Measurements from ENCODE around the gene C16orf87.
"Not testable (repeated sequence)": the region's sequence is repeated elsewhere in the genome, so short reads cannot be mapped to it uniquely, and the experiment has no call there.

C16orf87 gene

DNA sequence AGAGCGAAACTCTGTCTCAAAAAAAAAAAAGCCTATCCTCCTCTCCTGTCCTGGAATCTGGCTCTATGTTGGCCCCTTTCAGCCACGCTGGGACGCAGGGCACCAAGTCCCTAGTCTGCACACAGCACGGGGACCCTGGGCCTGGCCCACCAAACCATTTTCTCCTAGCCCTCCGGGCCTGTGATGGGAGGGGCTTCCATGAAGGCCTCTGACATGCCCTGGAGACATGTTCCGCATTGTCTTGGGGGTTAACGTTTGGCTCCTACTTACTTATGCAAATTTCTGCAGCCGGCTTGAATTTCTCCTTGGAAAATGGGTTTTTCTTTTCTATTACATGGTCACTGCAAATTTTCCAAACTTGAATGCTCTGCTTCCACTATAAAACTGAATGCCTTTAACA is 40.6 kb upstream of the C16orf87 start:
- H3K4me3 ChIP-seq (ENCODE audit: low read length) = no peak overlapping the region
- no peaks in the 10 kb centered on the region for H3K4me1 ChIP-seq (ENCODE audit: control insufficient read depth, low read length)
- no peaks in the 10 kb centered on the region for H4K20me1 ChIP-seq (ENCODE audit: control insufficient read depth, insufficient read depth, low read depth, low read length)
- no peaks in the 10 kb centered on the region for H3K79me2 ChIP-seq (ENCODE audit: control insufficient read depth, low read length)
- no peaks in the 10 kb centered on the region for H3K9me3 ChIP-seq (ENCODE audit: control insufficient read depth, insufficient read depth, low read length)
- H3K36me3 ChIP-seq (ENCODE audit: control insufficient read depth, low read length) = no peaks in the 10 kb centered on the region
- H3K4me2 ChIP-seq (ENCODE audit: low read length) = no peak overlapping the region
- TF ChIP-seq, protein P1, sequence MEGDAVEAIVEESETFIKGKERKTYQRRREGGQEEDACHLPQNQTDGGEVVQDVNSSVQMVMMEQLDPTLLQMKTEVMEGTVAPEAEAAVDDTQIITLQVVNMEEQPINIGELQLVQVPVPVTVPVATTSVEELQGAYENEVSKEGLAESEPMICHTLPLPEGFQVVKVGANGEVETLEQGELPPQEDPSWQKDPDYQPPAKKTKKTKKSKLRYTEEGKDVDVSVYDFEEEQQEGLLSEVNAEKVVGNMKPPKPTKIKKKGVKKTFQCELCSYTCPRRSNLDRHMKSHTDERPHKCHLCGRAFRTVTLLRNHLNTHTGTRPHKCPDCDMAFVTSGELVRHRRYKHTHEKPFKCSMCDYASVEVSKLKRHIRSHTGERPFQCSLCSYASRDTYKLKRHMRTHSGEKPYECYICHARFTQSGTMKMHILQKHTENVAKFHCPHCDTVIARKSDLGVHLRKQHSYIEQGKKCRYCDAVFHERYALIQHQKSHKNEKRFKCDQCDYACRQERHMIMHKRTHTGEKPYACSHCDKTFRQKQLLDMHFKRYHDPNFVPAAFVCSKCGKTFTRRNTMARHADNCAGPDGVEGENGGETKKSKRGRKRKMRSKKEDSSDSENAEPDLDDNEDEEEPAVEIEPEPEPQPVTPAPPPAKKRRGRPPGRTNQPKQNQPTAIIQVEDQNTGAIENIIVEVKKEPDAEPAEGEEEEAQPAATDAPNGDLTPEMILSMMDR (IDR thresholded peaks at IDR 0.05; ENCODE audit: low read depth, low read length, poor library complexity, severe bottlenecking) = no peak
- no peak for TF ChIP-seq EZH2phosphoT487 (IDR thresholded peaks at IDR 0.05; ENCODE audit: borderline replicate concordance, low read length)
- H3K27ac ChIP-seq (ENCODE audit: low read depth, low read length) = no peak overlapping the region
- no peaks in the 10 kb centered on the region for H3F3A ChIP-seq (ENCODE audit: control insufficient read depth, insufficient read depth)
- no peaks in the 10 kb centered on the region for H3K9me2 ChIP-seq (replicated peaks; ENCODE audit: control insufficient read depth, low read length)
- H3K27me3 ChIP-seq (ENCODE audit: control insufficient read depth, low read length) = no peaks in the 10 kb centered on the region

DNA sequence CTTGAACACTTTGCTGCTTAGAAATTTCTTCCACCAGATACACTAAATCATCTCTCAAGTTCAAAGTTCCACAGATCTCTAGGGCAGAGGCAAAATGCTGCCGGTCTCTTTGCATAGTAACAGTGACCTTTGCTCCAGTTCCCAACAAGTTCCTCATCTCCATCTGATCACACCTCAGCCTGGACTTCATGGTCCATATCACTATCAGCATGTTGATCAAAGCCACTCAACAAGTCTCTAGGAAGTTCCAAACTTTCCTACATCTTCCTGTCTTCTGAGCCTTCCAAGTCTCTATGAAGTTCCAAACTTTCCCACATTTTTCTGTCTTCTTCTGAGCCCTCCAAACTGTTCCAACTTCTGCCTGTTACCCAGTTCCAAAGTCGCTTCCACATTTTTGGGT is 37.9 kb upstream of the C16orf87 start:
- not testable (repeated sequence) for H4K20me1 ChIP-seq (ENCODE audit: control insufficient read depth, insufficient read depth, low read depth, low read length); H3K27ac ChIP-seq (ENCODE audit: low read depth, low read length); H3K27me3 ChIP-seq (ENCODE audit: control insufficient read depth, low read length); H3K9me3 ChIP-seq (ENCODE audit: control insufficient read depth, insufficient read depth, low read length); H3K9me2 ChIP-seq (replicated peaks; ENCODE audit: control insufficient read depth, low read length); H3K4me3 ChIP-seq (ENCODE audit: low read length); H3F3A ChIP-seq (ENCODE audit: control insufficient read depth, insufficient read depth); H3K79me2 ChIP-seq (ENCODE audit: control insufficient read depth, low read length); H3K4me1 ChIP-seq (ENCODE audit: control insufficient read depth, low read length); H3K4me2 ChIP-seq (ENCODE audit: low read length); H3K36me3 ChIP-seq (ENCODE audit: control insufficient read depth, low read length)

DNA sequence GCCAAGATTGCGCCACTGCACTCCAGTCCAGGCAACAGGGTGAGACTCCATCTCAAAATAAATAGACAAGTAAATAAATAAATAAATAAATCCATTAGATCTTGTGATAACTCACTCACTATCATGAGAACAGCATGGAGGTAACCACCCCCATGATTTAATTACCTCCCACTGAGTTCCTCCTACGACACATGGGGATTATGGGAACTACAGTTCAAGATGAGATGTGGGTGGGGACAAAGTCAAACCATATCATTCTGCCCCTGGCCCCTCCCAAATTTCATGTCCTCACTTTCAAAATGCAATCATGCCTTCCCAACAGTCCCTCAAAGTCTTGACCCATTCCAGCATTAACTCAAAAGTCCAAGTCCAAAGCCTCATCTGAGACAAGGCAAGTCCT is 36.5 kb upstream of the C16orf87 start:
- H3K27ac ChIP-seq (ENCODE audit: low read depth, low read length); H3K9me2 ChIP-seq (replicated peaks; ENCODE audit: control insufficient read depth, low read length); H3K4me3 ChIP-seq (ENCODE audit: low read length): not testable (repeated sequence)

DNA sequence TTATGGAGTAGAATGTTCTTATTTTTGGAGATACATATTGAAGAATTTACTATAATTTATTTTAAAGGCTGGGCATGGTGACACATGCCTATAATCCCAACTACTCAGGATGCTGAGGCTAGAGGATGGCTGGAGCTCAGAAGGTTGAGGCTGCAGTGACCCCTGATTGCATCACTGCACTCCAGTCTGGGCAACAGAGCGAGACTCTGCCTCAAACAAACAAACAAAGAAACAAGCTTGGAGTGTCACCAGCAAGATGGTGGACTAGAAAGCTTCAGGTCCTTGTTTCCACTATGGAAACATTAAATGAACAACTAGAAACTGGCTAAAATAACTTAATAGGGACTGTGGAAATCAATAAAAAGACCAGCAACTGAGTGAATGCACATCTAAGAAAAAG is 35.3 kb upstream of the C16orf87 start:
- Histone ChIP-seq H3K79me2 (ENCODE audit: control insufficient read depth, low read length) (no peaks in the 10 kb centered on the region), H3K36me3 (ENCODE audit: control insufficient read depth, low read length) (no peaks in the 10 kb centered on the region), H3K4me3 (ENCODE audit: low read length) (no peak overlapping the region), H3K27ac (ENCODE audit: low read depth, low read length) (no peak overlapping the region), H4K20me1 (ENCODE audit: control insufficient read depth, insufficient read depth, low read depth, low read length) (no peaks in the 10 kb centered on the region), H3K27me3 (ENCODE audit: control insufficient read depth, low read length) (no peaks in the 10 kb centered on the region), H3K9me2 (replicated peaks; ENCODE audit: control insufficient read depth, low read length) (no peaks in the 10 kb centered on the region), H3K4me2 (ENCODE audit: low read length) (no peak overlapping the region), H3K4me1 (ENCODE audit: control insufficient read depth, low read length) (peaks cover 10% of the 10 kb centered on the region), H3F3A (ENCODE audit: control insufficient read depth, insufficient read depth) (no peaks in the 10 kb centered on the region), H3K9me3 (ENCODE audit: control insufficient read depth, insufficient read depth, low read length) (no peaks in the 10 kb centered on the region)
- TF ChIP-seq, protein P1 (IDR thresholded peaks at IDR 0.05; ENCODE audit: low read depth, low read length, poor library complexity, severe bottlenecking) = no peak
- no peak for TF ChIP-seq EZH2phosphoT487 (IDR thresholded peaks at IDR 0.05; ENCODE audit: borderline replicate concordance, low read length)

More for the DNA sequence above, 36.5 kb upstream of the C16orf87 start:
- H3K9me3 ChIP-seq (ENCODE audit: control insufficient read depth, insufficient read depth, low read length); H3K27me3 ChIP-seq (ENCODE audit: control insufficient read depth, low read length); H3K4me2 ChIP-seq (ENCODE audit: low read length); H4K20me1 ChIP-seq (ENCODE audit: control insufficient read depth, insufficient read depth, low read depth, low read length); H3K4me1 ChIP-seq (ENCODE audit: control insufficient read depth, low read length); H3F3A ChIP-seq (ENCODE audit: control insufficient read depth, insufficient read depth); H3K36me3 ChIP-seq (ENCODE audit: control insufficient read depth, low read length); H3K79me2 ChIP-seq (ENCODE audit: control insufficient read depth, low read length): not testable (repeated sequence)

Data from DOHH2 (cell line).